ENCODE results near the gene TRIM46.

The TRIM46 gene, protein sequence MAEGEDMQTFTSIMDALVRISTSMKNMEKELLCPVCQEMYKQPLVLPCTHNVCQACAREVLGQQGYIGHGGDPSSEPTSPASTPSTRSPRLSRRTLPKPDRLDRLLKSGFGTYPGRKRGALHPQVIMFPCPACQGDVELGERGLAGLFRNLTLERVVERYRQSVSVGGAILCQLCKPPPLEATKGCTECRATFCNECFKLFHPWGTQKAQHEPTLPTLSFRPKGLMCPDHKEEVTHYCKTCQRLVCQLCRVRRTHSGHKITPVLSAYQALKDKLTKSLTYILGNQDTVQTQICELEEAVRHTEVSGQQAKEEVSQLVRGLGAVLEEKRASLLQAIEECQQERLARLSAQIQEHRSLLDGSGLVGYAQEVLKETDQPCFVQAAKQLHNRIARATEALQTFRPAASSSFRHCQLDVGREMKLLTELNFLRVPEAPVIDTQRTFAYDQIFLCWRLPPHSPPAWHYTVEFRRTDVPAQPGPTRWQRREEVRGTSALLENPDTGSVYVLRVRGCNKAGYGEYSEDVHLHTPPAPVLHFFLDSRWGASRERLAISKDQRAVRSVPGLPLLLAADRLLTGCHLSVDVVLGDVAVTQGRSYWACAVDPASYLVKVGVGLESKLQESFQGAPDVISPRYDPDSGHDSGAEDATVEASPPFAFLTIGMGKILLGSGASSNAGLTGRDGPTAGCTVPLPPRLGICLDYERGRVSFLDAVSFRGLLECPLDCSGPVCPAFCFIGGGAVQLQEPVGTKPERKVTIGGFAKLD

DNA sequence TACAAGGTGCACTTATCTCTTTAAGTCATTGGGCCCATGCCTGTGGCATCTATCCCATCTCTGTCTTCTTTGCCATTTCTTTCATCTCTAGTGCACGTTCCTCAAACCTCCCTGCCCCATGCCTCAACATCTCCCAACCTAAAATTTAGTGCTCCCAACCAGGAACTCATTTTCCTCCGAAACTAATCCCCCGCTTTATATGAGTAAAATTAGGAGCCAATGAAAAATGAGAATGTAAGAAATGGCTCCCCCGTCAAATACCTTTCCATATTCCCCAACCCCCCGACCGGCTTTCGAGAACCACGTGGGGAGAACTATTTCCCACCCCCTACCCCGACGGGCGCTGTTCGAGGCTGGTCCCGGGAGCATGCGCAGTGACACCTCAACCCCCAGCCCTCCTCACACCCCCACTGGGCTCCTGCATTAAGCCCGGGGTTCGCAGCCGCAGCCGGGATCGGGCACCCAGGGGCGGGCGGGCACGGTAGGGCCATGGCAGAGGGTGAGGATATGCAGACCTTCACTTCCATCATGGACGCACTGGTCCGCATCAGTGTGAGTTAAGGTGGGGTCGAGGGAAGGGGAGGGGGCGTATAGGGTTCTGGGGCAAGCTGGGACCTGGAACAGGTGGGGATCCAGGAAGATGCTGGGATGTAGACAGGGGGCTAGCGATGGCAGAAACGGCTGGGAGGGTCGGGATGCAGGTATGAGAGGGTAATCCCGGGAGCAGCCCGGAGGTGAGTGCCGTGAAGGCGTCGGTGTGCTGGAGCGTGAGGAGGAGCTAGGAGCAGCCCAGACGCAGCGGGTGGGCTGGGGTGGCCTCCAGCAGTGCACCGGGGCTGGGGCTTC is at the start of gene TRIM46:
Gene TRIM46, plus strand, starts transcription at position 372 of the 846 bp plus-strand sequence. Its CDS starts 118 bp downstream, at position 490.
- peak within 1 kb of the TSS; percentile 76 for H3K27ac ChIP-seq (ENCODE audit: low read depth, low read length)
- H3K4me1 ChIP-seq (ENCODE audit: insufficient read depth, low read length), result peaks cover 23% of the 10 kb centered on the region
- peak within 1 kb of the TSS; percentile 35 to 90 for H3K4me3 ChIP-seq (ENCODE audit: low read depth in 1 of 2, low read length in 2 of 2)
- peak within 1 kb of the TSS; percentile 72 for H3K9ac ChIP-seq (ENCODE audit: low read length)
- no peaks in the 10 kb centered on the region for H3K9me3 ChIP-seq (ENCODE audit: low read length)
- H3K27me3 ChIP-seq (ENCODE audit: control insufficient read depth in 1 of 2, insufficient read depth in 2 of 2, low read length in 2 of 2), result peaks cover 0 to 23% of the 10 kb centered on the region in 2 donors
- H3K36me3 ChIP-seq (ENCODE audit: insufficient read depth, low read length), result peaks cover 17% of the 10 kb centered on the region

DNA sequence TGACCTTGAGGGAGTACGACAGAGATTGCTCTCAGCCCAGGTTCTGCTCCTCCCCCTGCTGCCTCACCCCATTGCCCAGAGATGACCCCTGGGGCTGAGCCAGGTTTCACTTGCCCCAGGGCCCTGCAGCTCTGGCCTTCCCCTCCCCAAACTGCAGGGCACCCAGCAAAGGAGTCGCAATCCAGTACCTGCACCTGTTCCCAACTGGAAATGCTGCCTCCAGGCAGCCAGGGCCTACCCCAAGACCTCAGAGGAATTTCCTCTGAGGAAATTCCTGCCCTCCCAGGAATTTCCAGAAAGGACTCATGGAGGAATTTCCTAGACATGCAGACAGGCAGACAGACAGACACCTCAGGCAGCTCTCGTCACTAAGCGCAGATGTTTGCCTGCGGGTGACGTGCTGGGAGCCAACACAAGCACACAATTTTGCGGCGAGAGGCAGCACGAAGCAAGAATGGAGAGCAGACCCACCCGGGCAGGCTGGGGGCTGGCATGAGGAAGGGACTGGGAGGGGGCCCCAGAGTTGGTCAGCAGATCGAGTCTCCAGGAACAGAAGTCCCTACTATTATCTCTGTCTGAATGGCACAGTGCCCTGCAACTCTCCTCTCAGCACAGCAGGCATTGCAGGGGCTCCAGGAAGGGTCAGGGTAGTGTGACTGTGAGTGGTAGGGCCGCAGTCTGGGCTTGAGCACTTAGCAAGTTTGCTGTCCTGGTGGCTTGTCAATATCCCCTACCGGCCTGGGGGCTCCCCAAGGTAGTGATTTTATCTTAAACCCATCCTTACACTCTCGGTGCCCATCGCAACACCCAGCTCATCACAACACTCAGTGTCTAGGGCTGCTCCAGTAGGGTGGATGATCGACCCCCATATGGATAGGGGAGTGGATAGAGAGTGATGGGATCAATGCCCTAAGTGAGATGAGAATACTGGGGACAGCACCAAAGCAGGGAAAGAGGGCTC is 48.9 kb upstream of the TRIM46 start:
- H3K4me1 ChIP-seq (ENCODE audit: insufficient read depth, low read length), result peaks cover 24% of the 10 kb centered on the region
- peaks cover 0 to 3% of the 10 kb centered on the region in 2 donors for H3K27me3 ChIP-seq (ENCODE audit: control insufficient read depth in 1 of 2, insufficient read depth in 2 of 2, low read length in 2 of 2)
- H3K4me3 ChIP-seq (ENCODE audit: low read depth in 1 of 2, low read length in 2 of 2), result no peak overlapping the region
- H3K9me3 ChIP-seq (ENCODE audit: low read length), result no peaks in the 10 kb centered on the region
- H3K9ac ChIP-seq (ENCODE audit: low read length), result no peak overlapping the region
- no peaks in the 10 kb centered on the region for H3K36me3 ChIP-seq (ENCODE audit: insufficient read depth, low read length)
- H3K27ac ChIP-seq (ENCODE audit: low read depth, low read length), result no peak overlapping the region

DNA sequence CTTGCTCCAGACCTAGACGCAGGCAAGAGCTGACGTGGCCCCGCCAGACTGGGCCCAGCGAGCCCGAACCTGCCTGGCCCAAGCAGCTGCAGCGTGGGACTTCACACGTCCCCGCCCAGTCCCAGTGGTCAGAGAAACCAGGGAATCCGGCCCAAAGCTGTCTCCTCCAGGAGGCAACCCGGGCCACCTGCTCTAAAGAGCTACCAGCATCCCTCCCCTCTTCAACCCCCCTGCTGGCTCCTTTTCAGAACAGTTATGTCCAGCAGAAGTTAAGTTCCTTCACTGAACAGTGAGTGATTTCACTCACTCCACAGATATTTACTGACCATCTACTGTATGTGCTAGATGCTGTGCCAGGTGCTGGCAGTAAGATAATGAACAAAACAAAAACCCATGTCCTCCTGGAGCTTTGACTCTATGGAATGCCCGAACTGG is 48.1 kb upstream of the TRIM46 start:
- Histone ChIP-seq H3K36me3 (ENCODE audit: insufficient read depth, low read length) (no peaks in the 10 kb centered on the region), H3K27me3 (ENCODE audit: control insufficient read depth in 1 of 2, insufficient read depth in 2 of 2, low read length in 2 of 2) (peaks cover 0 to 3% of the 10 kb centered on the region in 2 donors), H3K27ac (ENCODE audit: low read depth, low read length) (peak overlapping the region; percentile 78), H3K9ac (ENCODE audit: low read length) (no peak overlapping the region), H3K9me3 (ENCODE audit: low read length) (no peaks in the 10 kb centered on the region), H3K4me3 (ENCODE audit: low read depth in 1 of 2, low read length in 2 of 2) (no peak overlapping the region), H3K4me1 (ENCODE audit: insufficient read depth, low read length) (peaks cover 32% of the 10 kb centered on the region)

DNA sequence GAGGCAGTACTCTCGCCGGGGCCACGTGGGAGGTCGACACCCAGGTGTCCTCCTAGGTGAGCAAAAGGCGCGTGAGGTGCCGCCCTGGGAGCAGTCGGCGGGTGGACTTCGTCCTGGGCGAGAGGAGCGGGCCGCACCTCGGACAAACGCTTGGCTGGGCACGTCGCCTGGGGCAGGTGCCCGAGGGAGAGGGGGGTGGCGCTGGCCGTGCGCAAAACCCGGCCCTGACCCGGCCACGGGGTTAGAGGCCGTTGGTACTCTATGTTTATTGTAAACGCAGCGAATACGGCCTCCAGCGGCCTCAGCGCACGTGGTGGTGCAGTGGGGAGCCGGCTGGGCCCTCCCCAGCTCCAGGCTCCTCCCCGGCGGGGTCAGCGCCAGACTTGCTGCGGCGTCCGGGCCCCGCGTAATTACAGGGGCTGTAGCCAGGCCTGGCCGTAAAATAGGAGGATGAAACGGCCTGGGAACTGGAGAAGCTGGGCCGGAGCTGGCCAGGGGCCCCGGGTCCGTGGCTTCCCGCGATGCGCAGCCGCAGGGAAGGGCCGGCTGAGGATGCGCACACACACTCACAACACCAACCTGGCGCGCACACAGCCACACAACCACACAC is 47.6 kb upstream of the TRIM46 start:
- no peak overlapping the region for H3K9ac ChIP-seq (ENCODE audit: low read length)

DNA sequence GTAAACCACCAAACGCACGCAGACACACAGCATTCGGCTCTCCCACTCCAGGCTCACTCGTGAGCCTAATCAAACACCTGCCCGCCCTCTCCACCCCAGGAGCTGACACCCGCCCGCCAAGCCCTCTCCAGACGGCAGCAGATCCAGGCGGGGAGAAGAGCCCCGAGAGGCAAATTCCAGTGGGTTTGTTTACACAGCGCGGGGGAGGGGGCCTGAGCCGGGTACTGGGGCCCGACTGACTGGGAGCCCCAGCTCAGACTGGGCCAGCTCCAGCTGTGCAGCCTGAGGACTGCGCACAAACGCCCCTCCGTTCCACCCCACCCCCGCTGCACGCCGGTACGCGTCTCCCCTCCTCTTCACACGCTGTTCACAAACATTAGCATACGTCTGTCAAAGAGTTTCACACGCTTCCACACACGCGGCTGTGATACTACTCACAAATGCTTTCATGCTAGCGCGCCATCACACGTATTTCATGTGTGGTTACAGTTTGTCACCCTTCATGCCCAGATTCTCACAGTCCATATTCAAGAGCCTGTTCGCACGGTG is 47.0 kb upstream of the TRIM46 start:
- H3K4me1 ChIP-seq (ENCODE audit: insufficient read depth, low read length), result peaks cover 38% of the 10 kb centered on the region
- H3K27me3 ChIP-seq (ENCODE audit: control insufficient read depth in 1 of 2, insufficient read depth in 2 of 2, low read length in 2 of 2), result peaks cover 0 to 3% of the 10 kb centered on the region in 2 donors
- H3K9ac ChIP-seq (ENCODE audit: low read length), result no peak overlapping the region
- no peaks in the 10 kb centered on the region for H3K9me3 ChIP-seq (ENCODE audit: low read length)
- H3K4me3 ChIP-seq (ENCODE audit: low read depth in 1 of 2, low read length in 2 of 2), result peak overlapping the region; percentile 64 to 87
- peak overlapping the region; percentile 78 for H3K27ac ChIP-seq (ENCODE audit: low read depth, low read length)
- H3K36me3 ChIP-seq (ENCODE audit: insufficient read depth, low read length), result peaks cover 4% of the 10 kb centered on the region

More for the DNA sequence above, 47.6 kb upstream of the TRIM46 start:
- Histone ChIP-seq H3K4me1 (ENCODE audit: insufficient read depth, low read length) (peaks cover 37% of the 10 kb centered on the region), H3K27me3 (ENCODE audit: control insufficient read depth in 1 of 2, insufficient read depth in 2 of 2, low read length in 2 of 2) (peaks cover 0 to 3% of the 10 kb centered on the region in 2 donors), H3K9me3 (ENCODE audit: low read length) (no peaks in the 10 kb centered on the region), H3K4me3 (ENCODE audit: low read depth in 1 of 2, low read length in 2 of 2) (peak overlapping the region; percentile 64 to 87), H3K27ac (ENCODE audit: low read depth, low read length) (peak overlapping the region; percentile 78), H3K36me3 (ENCODE audit: insufficient read depth, low read length) (no peaks in the 10 kb centered on the region)

DNA sequence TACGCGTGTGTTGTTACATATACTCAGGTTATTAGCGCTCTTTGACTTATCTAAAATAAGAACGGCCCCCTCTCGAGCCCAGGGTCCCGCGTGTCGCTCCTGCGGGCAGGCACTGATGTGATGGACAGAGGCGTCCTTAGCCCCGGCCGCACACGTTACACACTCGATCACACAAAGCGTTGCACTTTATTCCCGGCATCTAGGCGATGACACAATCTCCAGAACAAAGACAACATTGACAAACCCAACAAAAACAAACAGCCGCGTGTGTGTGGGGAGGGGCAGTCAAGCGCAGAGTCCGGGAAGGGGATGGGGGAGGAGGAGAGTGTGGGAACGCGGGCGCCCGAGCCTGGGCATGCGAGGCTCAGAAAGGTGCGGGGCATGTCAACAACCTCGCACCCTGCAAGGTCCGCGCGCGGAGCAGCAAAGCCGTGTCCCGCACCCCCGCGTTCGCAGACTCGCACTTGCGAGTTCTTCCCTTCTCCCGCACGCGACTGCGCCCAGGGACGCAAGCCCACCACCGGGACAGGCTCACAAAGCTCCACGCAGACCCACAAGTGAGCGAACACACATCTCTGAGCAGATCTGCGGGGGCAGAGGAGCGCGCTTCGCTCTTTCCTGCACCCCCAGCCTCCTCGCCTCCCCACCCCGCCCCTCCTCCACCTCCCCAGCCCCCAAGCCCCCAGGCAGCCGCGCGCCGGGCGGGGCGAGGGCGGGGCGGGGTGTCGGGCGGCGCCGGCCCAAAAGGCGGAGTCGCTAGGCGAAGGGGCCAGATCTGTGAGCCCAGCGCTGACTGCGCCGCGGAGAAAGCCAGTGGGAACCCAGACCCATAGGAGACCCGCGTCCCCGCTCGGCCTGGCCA is 46.3 kb upstream of the TRIM46 start, which contains the start of gene EFNA1:
Gene EFNA1, plus strand, starts transcription at position 772 of the 862 bp plus-strand sequence. CDS start 102 bp downstream, outside the sequence.
- Histone ChIP-seq H3K36me3 (ENCODE audit: insufficient read depth, low read length) (peaks cover 7% of the 10 kb centered on the region), H3K4me3 (ENCODE audit: low read depth in 1 of 2, low read length in 2 of 2) (peak within 1 kb of the TSS; percentile 64 to 87), H3K9ac (ENCODE audit: low read length) (peak within 1 kb of the TSS; percentile 67), H3K27ac (ENCODE audit: low read depth, low read length) (peak within 1 kb of the TSS; percentile 82), H3K9me3 (ENCODE audit: low read length) (no peaks in the 10 kb centered on the region), H3K4me1 (ENCODE audit: insufficient read depth, low read length) (peaks cover 38% of the 10 kb centered on the region), H3K27me3 (ENCODE audit: control insufficient read depth in 1 of 2, insufficient read depth in 2 of 2, low read length in 2 of 2) (peaks cover 0 to 3% of the 10 kb centered on the region in 2 donors)

DNA sequence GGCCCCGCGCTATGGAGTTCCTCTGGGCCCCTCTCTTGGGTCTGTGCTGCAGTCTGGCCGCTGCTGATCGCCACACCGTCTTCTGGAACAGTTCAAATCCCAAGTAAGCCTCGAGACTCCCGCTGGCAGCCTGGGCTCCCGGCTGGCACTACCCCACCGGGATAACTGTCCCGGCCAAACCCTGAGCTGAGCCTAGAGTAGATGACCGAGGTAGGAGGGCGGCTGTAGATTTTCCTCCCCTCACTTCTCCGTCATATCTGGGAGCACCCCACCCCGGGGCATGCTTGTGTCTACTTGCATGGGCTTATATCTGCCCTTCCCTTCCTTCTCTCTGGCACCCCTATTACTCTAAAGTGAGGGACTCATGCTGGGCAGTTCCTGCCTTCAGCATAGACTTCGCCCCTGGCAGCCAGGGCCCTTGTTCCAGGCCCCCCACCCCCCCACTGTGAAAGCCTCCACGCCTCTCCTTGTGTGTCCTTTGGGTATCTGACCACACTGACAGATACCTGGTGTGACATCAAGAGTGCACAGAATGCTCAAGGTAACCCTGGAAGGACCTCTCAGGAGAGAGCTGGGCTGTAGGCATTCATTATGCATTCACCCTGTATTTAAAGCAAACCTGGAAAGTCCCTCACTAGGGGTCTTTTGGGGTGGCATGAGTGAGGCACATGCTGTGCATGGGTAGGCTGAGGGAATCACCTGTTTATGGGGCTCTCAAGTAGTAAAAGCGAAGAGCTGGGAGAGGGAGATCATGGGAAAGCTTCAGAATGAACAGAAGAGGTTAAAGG is 45.5 kb upstream of the TRIM46 start:
- H3K27me3 ChIP-seq (ENCODE audit: control insufficient read depth in 1 of 2, insufficient read depth in 2 of 2, low read length in 2 of 2), result peaks cover 0 to 3% of the 10 kb centered on the region in 2 donors
- peaks cover 11% of the 10 kb centered on the region for H3K36me3 ChIP-seq (ENCODE audit: insufficient read depth, low read length)
- peak overlapping the region; percentile 64 to 87 for H3K4me3 ChIP-seq (ENCODE audit: low read depth in 1 of 2, low read length in 2 of 2)
- H3K9me3 ChIP-seq (ENCODE audit: low read length), result no peaks in the 10 kb centered on the region
- H3K27ac ChIP-seq (ENCODE audit: low read depth, low read length), result peak overlapping the region; percentile 82
- H3K9ac ChIP-seq (ENCODE audit: low read length), result peak overlapping the region; percentile 67
- H3K4me1 ChIP-seq (ENCODE audit: insufficient read depth, low read length), result peaks cover 38% of the 10 kb centered on the region

DNA sequence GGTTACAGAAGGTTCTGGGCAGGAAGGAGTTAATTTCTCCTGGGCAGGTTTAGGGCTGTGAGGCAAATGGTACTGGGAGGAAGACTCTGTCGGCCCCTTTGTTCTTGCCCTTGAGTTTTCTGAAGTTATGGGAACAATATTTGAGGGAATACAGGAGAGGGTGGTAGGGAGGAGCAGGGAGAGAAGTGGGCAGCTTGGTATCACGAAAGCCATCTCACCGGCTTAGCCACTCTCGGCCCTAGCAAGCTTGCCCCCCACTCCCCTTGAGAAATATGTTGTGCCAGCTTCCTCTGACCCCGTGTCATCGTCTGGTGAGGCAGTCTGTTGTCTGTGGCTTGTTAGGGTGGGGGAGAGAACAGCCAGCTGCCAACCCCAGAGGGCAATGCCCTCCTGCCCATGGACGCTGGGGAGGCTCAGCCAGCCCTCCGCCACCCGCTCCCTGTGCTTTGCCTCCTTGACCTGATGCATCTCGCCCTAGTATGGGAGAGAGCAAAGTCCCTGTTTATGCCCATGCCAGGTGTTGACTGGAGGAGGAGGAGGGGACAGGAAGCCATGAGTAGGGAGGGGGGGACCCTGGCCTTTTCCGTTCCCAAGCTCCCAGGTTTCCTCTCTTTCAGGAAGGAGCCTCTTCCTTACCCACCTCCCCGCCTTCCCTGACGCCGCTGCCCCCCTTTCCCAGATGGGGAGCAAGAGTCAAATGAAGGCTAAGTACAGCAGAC is 44.7 kb upstream of the TRIM46 start:
- Histone ChIP-seq H3K9ac (ENCODE audit: low read length) (peak overlapping the region; percentile 67), H3K36me3 (ENCODE audit: insufficient read depth, low read length) (peaks cover 19% of the 10 kb centered on the region), H3K4me3 (ENCODE audit: low read depth in 1 of 2, low read length in 2 of 2) (peak overlapping the region; percentile 64 to 87), H3K27me3 (ENCODE audit: control insufficient read depth in 1 of 2, insufficient read depth in 2 of 2, low read length in 2 of 2) (peaks cover 0 to 3% of the 10 kb centered on the region in 2 donors), H3K9me3 (ENCODE audit: low read length) (no peaks in the 10 kb centered on the region), H3K4me1 (ENCODE audit: insufficient read depth, low read length) (peaks cover 38% of the 10 kb centered on the region), H3K27ac (ENCODE audit: low read depth, low read length) (peak overlapping the region; percentile 82)

Data from muscle layer of colon (tissue), 2 donors.